Activated gamma-delta T cell treated with anti-CD3 and anti-CD28 coated beads, Interleukin-2, amount 50 U/mL, for 16 hours (primary cell): Measurements from ENCODE around the gene ITGB5.
"Not testable (repeated sequence)": the region's sequence is repeated elsewhere in the genome, so short reads cannot be mapped to it uniquely, and the experiment has no call there.

Source experiments
- DNase-seq: peaks from one replicate; pipeline ENCODE4 v3.0.0-alpha.2; 2020; ENCODE audit warnings: low read depth

ITGB5 gene

DNA sequence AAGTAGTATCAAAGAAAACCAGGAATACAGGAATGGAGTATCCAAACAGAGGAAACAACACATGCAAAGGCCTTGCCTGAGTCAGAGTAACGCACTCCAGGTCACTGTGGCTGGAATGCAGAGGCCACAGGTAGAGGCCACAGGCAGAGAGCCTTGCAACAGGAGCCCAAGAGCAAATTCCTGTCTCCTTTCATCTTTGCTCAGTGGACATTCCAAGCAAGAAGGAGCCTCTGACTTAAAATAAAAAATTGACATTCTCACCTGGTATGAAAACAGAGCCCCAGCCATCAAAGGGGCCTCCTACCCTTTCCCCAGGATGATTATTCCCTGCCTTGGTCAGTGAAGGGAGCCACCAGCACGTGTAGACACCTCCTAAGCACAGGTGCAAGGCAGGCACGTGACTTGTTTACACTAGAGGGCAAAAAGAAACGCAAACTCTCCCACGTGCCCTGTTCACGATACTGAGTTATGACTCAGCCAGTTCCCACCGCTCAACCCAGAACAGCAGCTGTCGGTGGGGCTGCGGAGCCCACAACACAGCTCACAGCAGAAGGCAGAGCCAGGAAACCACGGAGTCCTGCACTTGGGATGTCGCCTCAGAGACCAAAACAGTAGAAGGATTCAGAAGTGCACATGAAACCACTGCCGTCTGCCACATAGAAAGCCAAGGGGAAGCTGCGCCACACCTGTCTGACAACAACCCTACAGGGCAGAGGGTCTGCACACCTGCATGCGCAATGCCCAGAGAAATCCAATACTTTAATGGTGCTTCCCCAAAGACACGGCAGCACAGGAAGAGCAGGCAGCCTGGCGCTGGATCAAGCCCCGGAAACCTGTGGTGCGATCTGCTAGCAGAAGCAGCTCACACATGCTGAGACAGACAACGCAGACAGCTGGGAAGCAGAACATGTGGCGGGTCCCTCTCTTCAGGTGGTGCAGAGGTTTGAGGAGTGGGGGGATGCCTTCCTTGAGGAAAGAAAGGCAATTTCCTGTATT is 52.1 kb downstream of the ITGB5 start:
- DNase-seq: peak; percentile 3

DNA sequence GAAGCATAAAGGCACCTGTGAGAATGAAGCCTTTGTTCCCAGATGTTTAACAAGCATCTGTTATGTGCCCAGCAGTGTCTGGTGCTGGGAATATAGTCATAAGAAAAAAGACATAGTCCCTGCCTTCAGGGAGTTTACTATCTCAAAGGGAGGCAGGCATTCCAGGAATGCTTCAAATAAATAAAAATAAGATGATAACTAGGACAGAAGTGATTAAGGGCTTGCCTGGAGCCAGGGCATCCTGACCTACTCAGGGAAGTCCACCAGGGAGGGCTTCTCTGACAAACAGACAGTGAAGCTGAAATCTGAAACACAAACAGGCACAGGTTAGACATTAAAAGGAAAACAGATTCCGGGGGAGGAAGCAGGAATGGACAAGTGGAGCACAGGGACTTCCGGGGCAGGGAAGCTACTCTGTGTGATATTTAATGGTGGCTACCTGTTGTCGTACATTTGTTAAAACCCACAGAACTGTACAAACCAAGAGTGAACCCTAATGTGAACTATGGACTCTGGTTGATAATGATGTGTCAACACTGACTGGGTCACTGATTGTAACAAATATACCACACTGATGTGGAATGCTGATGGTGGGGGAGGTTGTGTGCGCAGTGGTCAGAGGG is 53.3 kb downstream of the ITGB5 start:
- no peak for DNase-seq

DNA sequence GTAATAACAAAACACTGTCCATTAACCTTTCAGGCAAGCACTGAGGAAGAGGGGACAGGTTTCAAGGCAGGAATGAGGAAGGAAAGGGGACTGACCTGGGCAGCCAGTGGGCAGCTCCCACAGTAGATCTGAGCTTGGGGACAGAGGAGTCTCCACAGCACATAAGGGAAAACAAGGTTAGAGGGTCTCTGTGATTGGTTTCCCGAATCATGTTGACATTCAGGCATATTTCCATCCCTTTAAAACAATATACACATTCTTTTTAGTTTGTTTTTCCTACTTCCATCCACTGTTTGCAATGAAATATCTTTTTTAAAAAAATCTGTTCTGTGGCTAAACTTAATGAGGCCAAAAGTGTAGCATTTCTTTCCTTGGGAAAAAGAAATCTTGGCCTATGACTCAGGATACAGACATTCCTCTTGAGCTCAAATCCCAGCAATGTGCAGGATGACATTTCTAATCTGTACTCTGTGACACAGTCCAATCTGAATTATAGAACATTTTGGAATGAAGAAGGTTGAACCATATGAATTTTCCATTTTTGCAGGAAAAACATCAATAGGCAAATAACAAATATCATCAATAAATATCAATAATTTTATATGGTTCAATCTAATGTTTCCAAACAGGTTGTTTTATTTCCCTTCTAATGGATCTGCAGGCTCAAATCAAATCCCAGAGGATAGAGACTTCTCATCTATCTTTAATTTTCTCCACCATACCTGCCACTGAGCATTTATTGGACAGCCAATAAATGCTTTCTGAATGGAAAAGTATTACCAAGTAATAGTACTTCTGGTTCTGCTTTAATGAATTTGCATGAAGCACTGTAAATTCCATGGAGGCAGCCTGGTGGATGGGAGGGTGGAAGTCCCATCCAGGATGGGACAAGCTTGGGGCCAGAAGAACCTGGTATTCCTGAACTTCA is 54.1 kb downstream of the ITGB5 start:
- no peak for DNase-seq

DNA sequence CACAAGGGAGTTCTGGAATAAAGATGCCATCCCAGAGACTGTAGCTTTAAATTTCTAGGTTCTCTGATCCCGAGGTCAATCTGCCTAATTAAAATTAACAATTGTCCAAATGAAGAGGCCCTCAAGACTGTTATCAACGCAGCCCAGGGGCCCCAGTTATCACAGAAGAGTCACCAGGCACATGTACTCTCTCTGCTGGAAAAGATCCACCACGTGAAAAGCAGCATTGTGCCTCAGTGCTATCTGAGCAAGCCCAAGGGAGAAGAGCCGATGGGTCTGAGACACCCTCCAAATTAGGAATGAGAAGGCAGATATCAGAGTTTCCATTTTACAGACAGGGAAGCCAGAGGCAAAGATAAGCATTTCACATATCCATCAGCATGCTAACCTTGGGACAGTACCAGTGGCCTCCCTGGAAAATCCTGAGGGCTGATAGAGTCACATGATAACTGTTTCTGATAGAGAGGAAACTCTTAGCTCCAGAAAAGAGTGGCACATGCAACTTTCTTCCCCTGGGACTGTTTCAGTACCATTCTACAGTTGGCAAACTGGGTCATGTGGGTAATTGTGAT is 55.5 kb downstream of the ITGB5 start:
- no peak for DNase-seq

DNA sequence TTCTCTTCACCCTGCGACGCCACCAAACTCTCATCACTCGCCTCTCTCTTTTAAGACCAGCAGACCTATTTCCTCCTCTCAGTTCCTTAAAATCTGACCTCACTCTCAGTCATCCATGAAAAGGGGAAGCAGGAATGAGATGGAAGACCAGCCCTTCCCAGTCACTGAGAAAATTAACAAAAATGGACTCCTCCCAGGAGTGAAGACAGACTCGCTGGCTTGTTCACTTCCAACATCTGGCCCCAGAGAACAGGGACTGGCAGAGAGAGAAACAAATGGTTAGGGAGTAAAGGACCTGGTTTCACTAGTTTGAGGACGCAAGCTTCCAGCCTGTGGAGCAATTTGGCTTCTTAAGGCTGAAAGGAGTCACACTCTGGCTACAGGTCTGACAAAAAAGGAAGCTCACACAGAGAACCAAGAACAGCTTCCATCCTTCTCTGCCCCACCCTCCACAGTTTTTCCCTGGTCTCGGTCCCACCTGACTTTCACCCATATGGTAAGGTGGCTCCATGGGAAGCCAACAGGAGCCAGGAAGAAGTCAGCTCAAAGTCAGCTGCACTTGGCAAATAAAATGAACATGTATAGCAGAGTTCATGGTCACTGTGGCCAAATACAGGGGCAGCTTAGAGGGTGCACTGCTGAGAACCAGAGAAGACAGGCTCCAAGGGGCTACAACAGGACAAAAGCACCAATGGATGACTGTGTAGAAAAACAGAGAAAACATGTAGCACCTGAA is 57.2 kb downstream of the ITGB5 start:
- DNase-seq: no peak

DNA sequence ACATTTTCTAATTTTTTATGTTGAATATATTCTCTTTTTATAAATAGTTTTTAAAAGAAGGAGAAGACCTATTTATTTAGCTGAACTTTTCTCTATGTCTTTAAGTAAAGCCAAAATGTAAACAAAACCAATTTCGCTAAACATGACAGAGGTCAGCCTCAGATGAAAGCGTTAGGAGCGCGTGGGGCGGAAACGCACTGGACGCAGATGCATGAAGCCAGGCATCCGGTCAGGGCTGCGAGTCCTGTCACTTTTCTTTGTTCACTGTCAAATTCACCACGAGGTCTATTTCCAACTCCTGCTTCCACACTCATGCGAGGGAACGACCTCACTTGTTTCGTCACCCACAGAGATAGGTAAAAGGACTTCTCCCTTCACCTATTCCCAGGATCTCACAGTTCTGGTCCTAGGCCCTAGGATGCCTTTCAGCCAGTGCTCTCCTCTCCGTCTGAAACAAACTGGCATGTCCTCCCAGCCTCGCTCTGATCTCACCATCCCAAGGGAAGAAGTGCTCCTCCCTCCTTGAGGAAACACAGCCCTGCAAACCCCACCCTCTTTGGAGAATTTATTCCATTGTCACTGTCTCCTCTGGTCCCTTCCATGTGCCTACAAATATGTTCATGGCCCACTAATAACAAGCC is 57.9 kb downstream of the ITGB5 start:
- DNase-seq: no peak

DNA sequence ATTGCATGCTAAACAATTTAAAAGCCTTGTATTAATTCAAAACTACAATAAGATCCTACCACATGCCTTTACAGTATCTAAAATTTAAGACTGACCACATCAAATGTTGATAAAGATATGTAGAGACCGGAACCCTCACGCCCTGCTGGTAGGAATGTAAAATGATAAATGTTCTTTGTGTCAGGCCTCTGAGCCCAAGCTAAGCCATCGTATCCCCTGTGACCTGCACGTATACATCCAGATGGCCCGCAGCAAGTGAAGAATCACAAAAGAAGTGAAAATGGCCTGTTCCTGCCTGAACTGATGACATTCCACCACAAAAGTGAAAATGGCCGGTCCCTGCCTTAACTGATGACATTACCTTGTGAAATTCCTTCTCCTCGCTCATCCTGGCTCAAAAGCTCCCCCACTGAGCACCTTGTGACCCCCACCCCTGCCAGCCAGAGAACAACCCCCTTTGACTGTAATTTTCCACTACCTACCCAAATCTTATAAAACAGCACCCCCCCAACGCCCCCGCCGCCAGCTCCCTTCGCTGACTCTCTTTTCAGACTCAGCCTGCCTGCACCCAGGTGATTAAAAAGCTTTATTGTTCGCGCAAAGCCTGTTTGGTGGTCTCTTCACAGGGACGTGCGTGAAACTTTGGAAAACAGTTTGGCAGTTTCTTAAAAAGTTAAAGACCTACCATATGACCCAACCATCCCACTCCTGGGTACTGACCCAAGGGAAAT is 59.5 kb downstream of the ITGB5 start:
- DNase-seq: not testable (repeated sequence)

DNA sequence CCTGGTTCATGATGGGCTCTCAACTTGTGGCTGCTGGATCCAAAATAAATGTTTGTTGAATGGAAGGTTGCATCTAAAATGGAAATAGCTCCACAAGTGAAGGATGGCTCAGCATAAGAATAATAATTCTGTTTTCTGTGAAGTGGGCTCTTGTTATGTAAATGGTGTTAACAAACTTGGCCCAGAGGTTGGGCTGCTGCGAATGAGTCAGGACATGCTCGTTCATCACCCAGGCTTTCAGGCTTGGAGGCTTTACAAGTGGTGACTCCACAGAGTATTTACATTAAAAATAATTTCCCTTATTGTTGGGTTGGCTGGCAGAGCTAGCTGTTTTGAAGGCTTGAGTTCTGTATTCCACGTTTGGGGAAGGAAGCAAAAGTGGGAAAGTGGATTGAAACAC is 60.5 kb downstream of the ITGB5 start:
- DNase-seq: no peak

DNA sequence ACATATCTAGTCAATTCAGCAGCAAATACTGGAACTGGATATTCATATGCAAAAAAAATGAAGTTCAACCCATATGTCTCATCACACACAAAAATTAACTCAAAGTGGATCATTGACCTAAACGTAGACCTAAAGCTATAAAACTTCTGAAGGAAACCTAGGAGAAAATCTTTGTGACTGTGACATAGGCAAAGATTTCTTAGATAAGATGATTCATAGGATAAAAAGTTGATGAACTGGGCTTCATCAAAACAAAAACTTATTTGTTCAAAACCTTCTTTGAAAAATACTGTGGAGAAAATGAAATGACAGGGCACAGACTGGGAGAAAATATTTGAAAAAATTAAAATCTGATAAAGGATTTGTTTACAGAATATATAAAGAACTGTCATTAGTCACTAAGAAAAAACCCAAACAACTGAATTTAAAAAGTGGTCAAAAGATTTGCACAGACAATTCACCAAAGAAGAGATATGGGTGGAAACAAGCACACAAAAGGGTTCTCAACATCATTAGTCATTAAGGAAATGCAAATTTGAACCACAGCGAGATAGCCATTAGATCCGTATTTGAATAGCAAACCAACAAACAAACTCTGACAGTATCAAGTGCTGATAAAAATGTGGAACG is 62.8 kb downstream of the ITGB5 start:
- DNase-seq: no peak

DNA sequence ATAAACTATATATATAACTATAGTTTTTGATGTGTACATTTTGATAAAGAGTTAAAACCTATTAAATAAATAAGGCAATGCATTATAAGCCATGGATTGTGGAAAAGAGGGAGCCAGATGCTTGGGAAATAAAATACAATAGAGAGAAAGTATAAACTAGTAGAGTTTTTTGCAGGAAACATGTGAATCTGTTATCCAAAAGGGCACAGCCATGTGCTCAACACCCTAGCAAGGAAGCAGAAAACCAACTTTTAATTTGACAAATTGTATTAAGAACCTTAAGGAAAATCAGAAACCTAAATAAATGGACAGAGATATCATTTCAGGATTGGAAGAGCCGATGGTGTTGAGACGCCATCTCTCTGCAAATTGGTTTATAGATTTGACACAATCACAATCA is 63.5 kb downstream of the ITGB5 start:
- DNase-seq: no peak

DNA sequence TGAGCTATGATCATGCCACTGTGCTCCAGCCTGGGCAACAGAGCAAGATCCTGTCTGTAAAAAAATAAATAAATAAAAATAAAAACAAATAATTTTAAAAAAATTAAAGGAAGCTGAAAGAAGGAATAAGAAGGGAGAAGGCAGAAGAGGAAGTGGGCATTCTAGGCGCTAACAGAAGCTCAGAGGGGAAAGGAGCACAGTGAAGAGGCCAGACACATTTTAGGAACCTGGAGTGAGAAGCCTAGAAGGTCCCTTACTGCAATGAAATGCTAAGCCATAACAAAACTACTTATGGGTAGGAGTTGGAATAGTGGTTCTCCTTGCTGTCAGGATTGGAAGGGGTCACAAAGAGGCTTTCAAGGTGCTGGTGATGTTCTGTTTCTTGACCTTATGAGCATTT is 64.0 kb downstream of the ITGB5 start:
- DNase-seq: no peak

DNA sequence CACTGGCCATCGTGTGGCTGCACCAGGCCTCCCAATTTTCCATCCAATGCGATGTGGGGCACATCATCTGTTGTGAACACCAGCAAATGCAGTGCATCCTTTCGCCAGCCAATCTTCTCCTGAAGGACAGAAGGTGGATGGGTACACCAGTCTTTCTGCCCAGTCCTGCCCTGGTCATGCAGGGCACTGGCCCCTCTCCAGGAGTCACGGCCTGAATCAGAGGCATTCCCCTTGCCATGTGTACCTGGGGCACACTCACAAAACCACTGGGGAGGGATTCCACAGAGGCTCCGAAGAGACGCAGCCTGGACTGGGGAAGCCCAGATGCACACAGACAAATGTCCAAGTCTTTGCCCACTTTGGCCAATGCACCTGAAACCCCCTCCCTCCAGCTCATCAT is 65.8 kb downstream of the ITGB5 start:
- no peak for DNase-seq

DNA sequence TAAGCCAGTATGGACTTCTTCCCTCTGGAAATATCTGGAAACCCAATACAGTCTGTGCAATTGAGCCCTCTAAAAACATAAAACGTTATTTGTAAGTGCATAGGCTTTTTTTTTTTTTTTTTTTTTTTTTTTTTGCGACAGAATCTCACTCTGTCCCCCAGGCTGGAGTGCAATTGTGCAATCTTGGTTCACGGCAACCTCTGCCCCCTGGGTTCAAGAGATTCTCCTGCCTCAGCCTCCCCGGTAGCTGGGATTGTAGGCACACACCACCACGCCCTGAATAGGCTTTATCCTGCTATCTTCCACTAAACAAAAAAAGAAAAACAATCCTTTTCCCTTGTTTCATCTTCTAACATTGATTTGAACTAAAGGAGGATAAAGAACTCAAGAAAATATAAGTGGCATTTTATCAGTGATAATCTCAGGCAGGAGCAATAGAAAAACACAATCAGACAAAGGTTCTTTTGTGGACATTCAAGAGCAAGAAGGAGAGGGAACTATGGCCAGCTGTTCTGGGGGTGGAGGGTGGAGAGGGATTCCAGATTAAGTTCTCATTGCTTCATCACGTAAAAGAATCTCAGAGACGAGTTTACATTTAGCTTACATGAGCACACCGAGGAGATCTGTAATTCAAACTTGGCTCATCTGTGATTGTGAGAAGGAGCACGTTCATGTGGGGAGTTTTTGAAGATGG is 68.6 kb downstream of the ITGB5 start:
- no peak for DNase-seq

DNA sequence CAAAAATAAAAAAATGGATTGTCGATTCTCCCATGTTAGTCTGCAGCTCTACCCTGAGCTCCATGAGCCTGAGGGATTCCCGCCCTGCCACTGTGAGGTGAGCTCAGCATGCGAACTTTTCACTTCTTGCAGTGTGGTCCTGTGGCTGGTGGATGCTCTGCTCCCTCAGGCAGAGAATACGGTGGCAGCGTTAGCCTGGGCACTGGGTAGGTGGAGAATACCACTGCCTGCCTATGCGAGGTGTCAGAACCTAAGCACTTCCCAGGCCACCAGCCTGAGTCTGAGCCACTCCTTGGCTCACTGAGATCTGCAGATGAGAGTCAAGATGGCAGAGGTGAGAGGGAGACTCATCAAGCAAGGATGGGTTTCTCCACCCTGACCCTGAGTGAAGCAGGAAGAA is 70.1 kb downstream of the ITGB5 start:
- DNase-seq: no peak

DNA sequence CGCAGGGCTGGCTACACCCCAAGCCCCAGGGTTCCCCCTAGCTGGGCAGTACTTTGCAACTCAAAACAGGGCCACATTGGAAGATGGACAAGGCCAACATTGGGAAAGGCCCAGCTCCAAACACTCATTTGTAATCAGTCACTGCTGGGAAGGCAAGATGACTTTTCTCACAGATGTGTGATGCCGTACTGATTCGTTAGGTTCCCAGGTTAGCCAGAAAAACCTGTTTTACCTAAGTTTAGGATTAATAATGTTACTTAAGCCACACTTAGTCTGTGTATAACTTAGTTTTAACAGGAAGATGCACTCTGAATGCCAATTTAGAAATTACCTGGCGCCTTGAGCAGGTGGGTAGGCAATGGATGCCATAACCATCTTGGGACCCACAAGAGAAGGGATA is 71.0 kb downstream of the ITGB5 start:
- DNase-seq: no peak

DNA sequence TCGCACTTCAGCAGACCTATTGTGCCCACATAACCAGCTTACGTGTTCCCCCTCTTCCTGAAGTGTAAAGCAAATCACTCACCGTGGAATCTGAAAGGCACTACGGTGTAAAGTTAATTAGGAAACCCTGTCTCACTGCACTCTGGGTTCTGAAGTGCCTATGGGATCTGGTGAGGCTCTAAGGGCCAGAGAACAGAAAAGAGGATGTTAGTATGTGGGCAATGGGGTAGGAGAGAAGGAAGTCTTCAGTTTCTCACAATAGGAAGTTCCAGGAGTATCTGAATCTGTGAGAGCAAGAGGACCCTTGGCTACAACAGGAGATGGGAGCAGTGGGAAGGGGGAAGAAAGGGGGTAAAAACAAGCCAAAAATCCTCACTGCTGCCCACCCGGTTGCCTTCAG is 71.4 kb downstream of the ITGB5 start:
- DNase-seq: no peak

DNA sequence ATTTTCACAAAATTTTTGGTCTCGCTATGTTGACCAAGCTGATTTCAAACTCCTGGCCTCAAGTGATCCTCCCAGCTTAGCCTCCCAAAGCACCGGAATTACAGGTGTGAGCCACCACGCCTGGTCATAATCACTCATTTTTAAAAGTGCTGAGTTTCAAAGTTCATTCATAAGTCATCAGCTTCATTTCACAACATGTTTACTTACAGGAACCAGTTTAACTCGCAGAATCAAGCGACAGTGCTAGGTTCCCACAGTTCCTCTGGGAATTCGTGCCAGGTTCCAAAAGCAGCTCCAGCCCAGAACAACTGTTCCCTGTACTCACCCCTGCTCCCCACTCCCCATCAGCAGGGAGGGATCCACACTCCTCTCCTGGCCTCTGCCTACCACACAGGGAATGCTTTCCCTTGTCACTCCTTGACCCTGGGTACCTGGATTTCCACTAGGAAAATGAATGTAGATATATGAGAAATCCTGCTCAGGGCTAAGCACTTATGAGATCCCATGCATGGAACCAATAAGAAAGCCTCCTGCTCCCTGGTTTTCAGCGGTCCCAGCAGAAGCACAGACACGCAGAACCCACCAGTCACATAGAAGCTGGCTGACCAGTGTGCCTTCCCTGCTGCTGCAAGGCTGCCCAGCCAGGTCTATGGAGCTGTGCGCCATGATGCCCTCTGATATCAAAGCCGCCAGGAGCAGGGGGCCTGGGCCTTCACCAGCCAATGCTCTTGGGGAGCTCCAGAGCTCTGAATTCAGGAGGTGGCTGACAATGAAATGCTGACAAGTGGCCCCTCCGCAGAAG is 72.3 kb downstream of the ITGB5 start:
- no peak for DNase-seq

DNA sequence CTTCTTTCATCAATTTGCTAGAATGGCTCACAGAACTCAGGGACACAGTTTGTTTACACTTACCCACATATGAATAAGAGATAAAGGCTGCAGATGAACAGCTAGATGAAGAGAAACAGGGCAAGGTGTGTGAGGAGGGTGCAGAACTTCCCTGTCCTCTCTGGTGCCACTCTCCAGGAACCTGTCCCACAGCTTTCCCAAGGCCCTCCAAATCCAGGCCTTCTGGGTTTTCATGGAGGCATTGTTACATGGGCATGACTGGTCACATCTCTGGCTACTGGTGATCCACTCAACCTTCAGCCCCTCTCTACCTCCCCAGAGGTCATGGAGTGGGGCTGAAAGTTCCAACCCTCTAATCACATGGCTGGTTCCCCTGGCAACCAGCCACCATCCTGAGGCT is 73.6 kb downstream of the ITGB5 start:
- no peak for DNase-seq
